ES-I3 (cell line): ENCODE measurements around the gene BIRC3.
"Not testable (repeated sequence)": the region's sequence is repeated elsewhere in the genome, so short reads cannot be mapped to it uniquely, and the experiment has no call there.

Experiments used
- H3K36me3 ChIP-seq: 2 replicates; pipeline ENCODE4 v1.6.1; 2013; ENCODE audit warnings: mild to moderate bottlenecking, low read length, control low read depth, moderate library complexity; ENCODE audit not compliant: insufficient read depth
- H3K4me1 ChIP-seq: 2 replicates; pipeline ENCODE4 v1.6.1; 2013; ENCODE audit warnings: mild to moderate bottlenecking, control low read depth, low read length; ENCODE audit not compliant: insufficient read depth
- H3K9ac ChIP-seq: 2 replicates; pipeline ENCODE4 v1.6.1; 2013; ENCODE audit warnings: low read depth, mild to moderate bottlenecking, low read length, moderate library complexity
- H3K9me3 ChIP-seq: 2 replicates; pipeline ENCODE4 v1.6.1; 2013; ENCODE audit warnings: mild to moderate bottlenecking, low read length, moderate library complexity; ENCODE audit not compliant: control insufficient read depth, insufficient read depth

Gene BIRC3

GRCh38 chr11:102286292-102286691 is 31.0 kb upstream of the BIRC3 start:
- Histone ChIP-seq H3K9ac (no peak overlapping the region), H3K9me3 (no peaks in the 10 kb centered on the region), H3K36me3 (no peaks in the 10 kb centered on the region), H3K4me1 (0 out of 2 replicates have a peak, but pooled peaks cover 6% of the 10 kb centered on the region)

GRCh38 chr11:102287964-102288724 is 29.1 kb upstream of the BIRC3 start:
- Histone ChIP-seq H3K4me1 (0 out of 2 replicates have a peak, but pooled peaks cover 6% of the 10 kb centered on the region), H3K9me3 (no peaks in the 10 kb centered on the region), H3K36me3 (no peaks in the 10 kb centered on the region), H3K9ac (no peak overlapping the region)

- no peak overlapping the region for H3K9ac ChIP-seq
These were observed 28.6 kb upstream of the BIRC3 start for GRCh38 chr11:102288725-102289083.

GRCh38 chr11:102289592-102289991 is 27.7 kb upstream of the BIRC3 start:
- no peaks in the 10 kb centered on the region for H3K36me3 ChIP-seq
- H3K9ac ChIP-seq: no peak overlapping the region
- no peaks in the 10 kb centered on the region for H3K9me3 ChIP-seq
- 0 out of 2 replicates have a peak, but pooled peaks cover 6% of the 10 kb centered on the region for H3K4me1 ChIP-seq

More at GRCh38 chr11:102288725-102289083, 28.6 kb upstream of the BIRC3 start:
- no peaks in the 10 kb centered on the region for H3K36me3 ChIP-seq
- 0 out of 2 replicates have a peak, but pooled peaks cover 6% of the 10 kb centered on the region for H3K4me1 ChIP-seq
- H3K9me3 ChIP-seq: no peaks in the 10 kb centered on the region

GRCh38 chr11:102291831-102292230 is 25.5 kb upstream of the BIRC3 start:
- H3K9ac ChIP-seq: no peak overlapping the region
- H3K9me3 ChIP-seq: no peaks in the 10 kb centered on the region
- no peaks in the 10 kb centered on the region for H3K36me3 ChIP-seq
- H3K4me1 ChIP-seq: 0 out of 2 replicates have a peak, but pooled peaks cover 6% of the 10 kb centered on the region

- no peaks in the 10 kb centered on the region for H3K9me3 ChIP-seq
- no peak overlapping the region for H3K9ac ChIP-seq
- H3K36me3 ChIP-seq: no peaks in the 10 kb centered on the region
- 0 out of 2 replicates have a peak, but pooled peaks cover 6% of the 10 kb centered on the region for H3K4me1 ChIP-seq
These were observed 24.4 kb upstream of the BIRC3 start for GRCh38 chr11:102292933-102293332.

GRCh38 chr11:102293873-102294601 is 23.2 kb upstream of the BIRC3 start:
- H3K9me3 ChIP-seq: no peaks in the 10 kb centered on the region
- H3K36me3 ChIP-seq: no peaks in the 10 kb centered on the region
- H3K4me1 ChIP-seq: 0 out of 2 replicates have a peak, but pooled peaks cover 6% of the 10 kb centered on the region
- no peak overlapping the region for H3K9ac ChIP-seq

GRCh38 chr11:102295045-102295444 is 22.2 kb upstream of the BIRC3 start:
- H3K9me3 ChIP-seq: no peaks in the 10 kb centered on the region
- H3K9ac ChIP-seq: no peak overlapping the region
- no peaks in the 10 kb centered on the region for H3K4me1 ChIP-seq
- no peaks in the 10 kb centered on the region for H3K36me3 ChIP-seq

- H3K9me3 ChIP-seq, H3K4me1 ChIP-seq, H3K36me3 ChIP-seq, H3K9ac ChIP-seq: not testable (repeated sequence)
These were observed 20.5 kb upstream of the BIRC3 start for GRCh38 chr11:102296757-102297156.

- not testable (repeated sequence) for H3K4me1 ChIP-seq, H3K36me3 ChIP-seq, H3K9me3 ChIP-seq, H3K9ac ChIP-seq
These were observed 16.4 kb upstream of the BIRC3 start for GRCh38 chr11:102300837-102301236.

GRCh38 chr11:102302241-102302640 is 15.0 kb upstream of the BIRC3 start:
- Histone ChIP-seq H3K9me3 (peaks cover 9% of the 10 kb centered on the region), H3K4me1 (no peaks in the 10 kb centered on the region), H3K36me3 (no peaks in the 10 kb centered on the region), H3K9ac (no peak overlapping the region)

- Histone ChIP-seq H3K36me3 (no peaks in the 10 kb centered on the region), H3K4me1 (no peaks in the 10 kb centered on the region), H3K9ac (no peak overlapping the region), H3K9me3 (peaks cover 9% of the 10 kb centered on the region)
These were observed 12.6 kb upstream of the BIRC3 start for GRCh38 chr11:102304686-102305085.

GRCh38 chr11:102305352-102306047 is 11.8 kb upstream of the BIRC3 start:
- H3K36me3 ChIP-seq: no peaks in the 10 kb centered on the region
- peaks cover 9% of the 10 kb centered on the region for H3K9me3 ChIP-seq
- H3K4me1 ChIP-seq: no peaks in the 10 kb centered on the region
- no peak overlapping the region for H3K9ac ChIP-seq

- no peaks in the 10 kb centered on the region for H3K36me3 ChIP-seq
These were observed 11.2 kb upstream of the BIRC3 start for GRCh38 chr11:102306048-102306597.

More at GRCh38 chr11:102306048-102306597, 11.2 kb upstream of the BIRC3 start:
- H3K9ac ChIP-seq: no peak overlapping the region
- no peaks in the 10 kb centered on the region for H3K4me1 ChIP-seq
- peaks cover 9% of the 10 kb centered on the region for H3K9me3 ChIP-seq
